Omental fat pad (tissue), 4 donors: ENCODE results near the gene DYNLT1. TPM values are rescaled to one million over a fixed set of nuclear protein-coding genes. Genes with fewer than 3 reads are reported as not detected.
"Not testable (repeated sequence)": the region's sequence is repeated elsewhere in the genome, so short reads cannot be mapped to it uniquely, and the experiment has no call there.

ENCODE experiments used
- ATAC-seq: fragments of 150-250 bp; one replicate; pipeline ENCODE4 v1.9.1; 2016; ENCODE audit warnings: mild to moderate bottlenecking, moderate library complexity; ENCODE audit not compliant: low FRiP score
- DNase-seq: peaks from one replicate; pipeline ENCODE4 v3.0.0-alpha.2; 2019; ENCODE audit warnings: low spot score
- total RNA-seq, 4 donors: library from RNA; depleted of rRNA; stranded (reverse); fragments of >200 nt; gene quantifications; one replicate each; pipeline ENCODE4 v1.1.0, GENCODE V29; 2016
- TF ChIP-seq, protein P1 (sequence below), 3 donors: fragments of 450-650 bp; IDR thresholded peaks; one replicate each; pipeline ENCODE4 v1.5.1; 2016 to 2017; ENCODE audit warnings: antibody characterized with exemption in 3 of 3, mild to moderate bottlenecking in 3 of 3, moderate library complexity in 2 of 3

Gene DYNLT1
- total RNA-seq, 4 donors from 2014 or later, result 43.8 to 70.4 (median 60.7) TPM

DNA sequence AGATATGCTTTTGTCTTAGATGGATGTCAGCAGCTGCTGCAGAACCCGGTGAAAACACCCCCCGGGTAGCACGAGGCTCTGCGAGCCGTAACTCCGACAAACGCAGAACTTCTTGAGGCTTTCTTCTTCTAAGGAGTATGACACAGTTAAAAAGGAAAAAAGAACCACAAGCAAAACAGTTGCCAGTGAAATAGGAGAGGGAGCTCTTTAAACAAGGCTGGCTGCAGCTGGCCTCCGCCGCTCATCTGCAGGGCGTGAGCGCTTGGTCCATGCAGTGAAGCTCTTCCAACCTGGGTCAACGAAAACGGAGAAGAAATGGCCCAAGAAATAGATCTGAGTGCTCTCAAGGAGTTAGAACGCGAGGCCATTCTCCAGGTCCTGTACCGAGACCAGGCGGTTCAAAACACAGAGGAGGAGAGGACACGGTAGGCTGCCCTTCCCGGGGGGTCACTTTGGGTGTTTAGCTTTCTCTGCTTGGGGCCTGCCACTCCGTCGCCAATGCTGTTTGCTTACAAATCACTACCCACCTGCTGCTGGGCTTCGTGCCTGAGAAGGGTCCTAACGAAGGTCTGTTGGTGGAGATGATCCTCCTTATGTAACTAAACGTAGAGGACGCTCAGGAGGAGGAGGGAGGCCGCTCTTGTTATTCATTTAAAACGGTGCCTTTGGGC is 18.5 kb upstream of the DYNLT1 start:
- TF ChIP-seq, protein P1, sequence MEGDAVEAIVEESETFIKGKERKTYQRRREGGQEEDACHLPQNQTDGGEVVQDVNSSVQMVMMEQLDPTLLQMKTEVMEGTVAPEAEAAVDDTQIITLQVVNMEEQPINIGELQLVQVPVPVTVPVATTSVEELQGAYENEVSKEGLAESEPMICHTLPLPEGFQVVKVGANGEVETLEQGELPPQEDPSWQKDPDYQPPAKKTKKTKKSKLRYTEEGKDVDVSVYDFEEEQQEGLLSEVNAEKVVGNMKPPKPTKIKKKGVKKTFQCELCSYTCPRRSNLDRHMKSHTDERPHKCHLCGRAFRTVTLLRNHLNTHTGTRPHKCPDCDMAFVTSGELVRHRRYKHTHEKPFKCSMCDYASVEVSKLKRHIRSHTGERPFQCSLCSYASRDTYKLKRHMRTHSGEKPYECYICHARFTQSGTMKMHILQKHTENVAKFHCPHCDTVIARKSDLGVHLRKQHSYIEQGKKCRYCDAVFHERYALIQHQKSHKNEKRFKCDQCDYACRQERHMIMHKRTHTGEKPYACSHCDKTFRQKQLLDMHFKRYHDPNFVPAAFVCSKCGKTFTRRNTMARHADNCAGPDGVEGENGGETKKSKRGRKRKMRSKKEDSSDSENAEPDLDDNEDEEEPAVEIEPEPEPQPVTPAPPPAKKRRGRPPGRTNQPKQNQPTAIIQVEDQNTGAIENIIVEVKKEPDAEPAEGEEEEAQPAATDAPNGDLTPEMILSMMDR (IDR thresholded peaks at IDR 0.05), result no peak
- ATAC-seq, result no peak
- no peak for DNase-seq

DNA sequence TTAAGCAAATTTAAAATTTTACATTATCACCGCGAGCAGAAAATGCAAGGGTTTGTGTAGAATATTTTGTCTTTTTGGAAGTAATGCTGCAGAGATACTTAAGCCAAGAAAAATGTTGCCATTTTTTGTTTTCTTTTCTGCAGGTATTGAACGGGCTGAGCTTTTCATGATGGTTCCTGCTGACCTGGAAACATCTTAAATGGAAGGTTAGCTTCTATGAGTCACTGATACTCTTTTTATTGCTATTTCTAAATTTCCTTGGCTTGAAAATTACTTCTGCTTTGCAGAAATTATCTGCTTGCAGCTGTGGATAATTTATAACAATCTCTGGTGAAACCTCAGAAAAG is 18.0 kb upstream of the DYNLT1 start:
- no peak for DNase-seq
- TF ChIP-seq, protein P1 (IDR thresholded peaks at IDR 0.05), result no peak
- ATAC-seq, result no peak

DNA sequence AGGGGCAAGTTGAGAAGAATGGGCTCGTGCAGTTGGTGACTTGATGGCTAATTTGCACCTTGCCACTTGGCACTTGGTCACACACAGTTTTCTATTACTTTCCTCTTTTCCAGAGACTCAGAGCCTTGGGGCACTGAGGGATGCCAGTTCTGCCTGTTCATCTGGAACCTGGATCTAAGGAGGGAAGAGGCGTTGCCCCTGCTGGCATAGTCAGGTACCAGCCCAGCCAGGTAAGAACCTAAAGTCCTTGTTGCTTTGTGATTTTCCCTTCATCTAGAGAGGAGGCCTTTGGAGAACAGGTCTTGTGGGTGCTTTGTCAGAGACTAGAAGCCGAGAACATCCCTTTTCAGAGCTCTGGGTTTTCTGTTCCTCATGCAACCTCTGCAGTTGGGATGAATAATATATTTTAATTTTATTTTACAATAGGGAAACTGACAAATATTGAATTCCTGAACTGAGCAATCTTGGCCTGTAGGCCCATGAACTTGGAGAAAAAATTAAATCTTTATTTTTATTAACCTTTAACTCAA is 16.7 kb upstream of the DYNLT1 start:
- DNase-seq, result no peak
- ATAC-seq, result no peak
- TF ChIP-seq, protein P1 (IDR thresholded peaks at IDR 0.05), result no peak

- TF ChIP-seq, protein P1 (IDR thresholded peaks at IDR 0.05), result no peak
- no peak for DNase-seq
- ATAC-seq, result no peak
These were observed 15.8 kb upstream of the DYNLT1 start for GRCh38 chr6:158660333-158660754.

DNA sequence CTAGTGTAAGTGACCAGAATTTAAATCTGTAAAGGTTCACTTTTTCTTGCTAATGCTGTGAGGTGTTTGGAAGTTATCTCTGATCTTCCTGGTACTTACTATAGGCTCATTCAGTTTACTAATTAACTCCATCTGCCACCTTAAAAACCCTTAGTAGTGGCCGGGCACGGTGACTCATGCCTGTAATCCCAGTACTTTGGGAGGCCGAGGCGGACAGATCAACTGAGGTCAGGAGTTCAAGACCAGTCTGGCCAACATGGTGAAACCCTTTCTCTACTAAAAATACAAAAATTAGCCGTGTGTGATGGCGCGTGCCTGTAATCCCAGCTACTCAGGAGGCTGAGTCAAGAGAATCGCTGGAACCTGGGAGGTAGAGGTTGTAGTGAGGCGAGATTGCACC is 12.4 kb upstream of the DYNLT1 start:
- not testable (repeated sequence) for ATAC-seq, DNase-seq

GRCh38 chr6:158655569-158656450 is 11.3 kb upstream of the DYNLT1 start:
- TF ChIP-seq, protein P1 (IDR thresholded peaks at IDR 0.05), result no peak
- DNase-seq, result no peak
- ATAC-seq, result no peak

- TF ChIP-seq, protein P1 (IDR thresholded peaks at IDR 0.05), result no peak
- no peak for DNase-seq
- ATAC-seq, result peak; percentile 49
These were observed 10.5 kb upstream of the DYNLT1 start for GRCh38 chr6:158654960-158655489.
